Measurements from ENCODE around the gene UBL4B.

- TF ChIP-seq NFRKB (IDR thresholded peaks at IDR 0.05) (no peak), SP1 (IDR thresholded peaks at IDR 0.05) (no peak), BHLHE40 (IDR thresholded peaks at IDR 0.05; ENCODE audit: borderline replicate concordance) (no peak), FOXA1 (IDR thresholded peaks at IDR 0.05) (no peak), FOXM1 (IDR thresholded peaks at IDR 0.05; ENCODE audit: borderline replicate concordance) (no peak), L3MBTL2 (conservative IDR thresholded peaks at IDR 0.05) (no peak)
Observed at GRCh38 chr1:110132682-110133081, 20.4 kb downstream of the UBL4B start.
